H1 (cell line): ENCODE results near the gene EEF1AKMT2. TPM values are rescaled to one million over a fixed set of nuclear protein-coding genes. Genes with fewer than 3 reads are reported as not detected.

Experiments used
- CTCF ChIA-PET: fragments of 300-600 bp; sonication (Branson Sonifier 250); formaldehyde crosslinking; loops from one replicate; lab custom pipeline; 2021; ENCODE audit not compliant: partially characterized antibody; lab: Charles Lee
- POLR2A ChIA-PET: fragments of 300-600 bp; sonication (Branson Sonifier 250); formaldehyde crosslinking; loops from one replicate; lab custom pipeline; 2021; ENCODE audit warnings: inconsistent platforms; ENCODE audit not compliant: partially characterized antibody; lab: Charles Lee
- DNase-seq, 2 experiments: peaks; one replicate each; pipeline versions ENCODE4 v3.0.0 to v3.0.0-alpha.2; 2010 to 2022; ENCODE audit warnings: low spot score in 2 of 2, low read depth in 1 of 2, mixed read lengths in 1 of 2
- FAIRE-seq: peaks from 2 replicates; lab custom pipeline; 2011; peaks lifted over from hg19 to GRCh38; lab: Jason Lieb, UNC
- H2AFZ ChIP-seq: 2 replicates; pipeline ENCODE4 v1.8.1; 2012; ENCODE audit warnings: low read length, inconsistent platforms
- H2AK5ac ChIP-seq: 2 replicates; pipeline ENCODE4 v1.6.1; 2013; ENCODE audit warnings: low read depth, low read length
- H2BK120ac ChIP-seq: replicated peaks from 2 replicates; pipeline ENCODE3; 2013; ENCODE audit warnings: low read depth, low read length, inconsistent platforms
- H2BK12ac ChIP-seq: 2 replicates; pipeline ENCODE4 v1.6.1; 2013; ENCODE audit warnings: low read depth, low read length
- H2BK15ac ChIP-seq: 2 replicates; pipeline ENCODE4 v1.6.1; 2013; ENCODE audit warnings: low read length
- H2BK20ac ChIP-seq: 2 replicates; pipeline ENCODE4 v1.6.1; 2013; ENCODE audit warnings: low read length
- H2BK5ac ChIP-seq: 2 replicates; pipeline ENCODE4 v1.6.1; 2013; ENCODE audit warnings: low read depth, low read length
- H3K14ac ChIP-seq: 2 replicates; pipeline ENCODE4 v1.6.1; 2013; ENCODE audit warnings: inconsistent platforms; ENCODE audit not compliant: insufficient read length
- H3K18ac ChIP-seq: 2 replicates; pipeline ENCODE4 v1.6.1; 2013; ENCODE audit warnings: low read length; ENCODE audit errors: extremely low read depth
- H3K23ac ChIP-seq: 2 replicates; pipeline ENCODE4 v1.6.1; 2013; ENCODE audit warnings: inconsistent platforms; ENCODE audit not compliant: insufficient read length
- H3K23me2 ChIP-seq: 2 replicates; pipeline ENCODE4 v1.6.1; 2013; ENCODE audit warnings: low read depth, low read length
- H3K27ac ChIP-seq: 2 replicates; pipeline ENCODE4 v1.6.1; 2011; ENCODE audit warnings: low read depth, low read length, inconsistent platforms
- H3K27me3 ChIP-seq, 4 experiments: replicated peaks in 1 of 4; 1 replicate in 1 of 4; 2 replicates in 3 of 4; pipeline versions ENCODE4 v1.6.1 to v1.8.1; 2011 to 2013; ENCODE audit warnings: low read length in 3 of 4, mild to moderate bottlenecking in 3 of 4, inconsistent platforms in 2 of 4, mixed read lengths in 2 of 4, moderate library complexity in 1 of 4; ENCODE audit not compliant: control insufficient read depth in 3 of 4, insufficient read depth in 3 of 4; ENCODE audit errors: extremely low read depth in 1 of 4
- H3K36me3 ChIP-seq, 4 experiments: 2 replicates each; pipeline versions ENCODE4 v1.6.1 to v1.8.1; 2011 to 2013; ENCODE audit warnings: mild to moderate bottlenecking in 4 of 4, low read length in 3 of 4, moderate library complexity in 2 of 4, control low read depth in 1 of 4, inconsistent platforms in 1 of 4; ENCODE audit not compliant: insufficient read depth in 4 of 4, control insufficient read depth in 2 of 4
- H3K4ac ChIP-seq: replicated peaks from 2 replicates; pipeline ENCODE3; 2013; ENCODE audit warnings: low read length, low read depth, mixed read lengths, inconsistent platforms; ENCODE audit not compliant: insufficient read length
- H3K4me1 ChIP-seq, 4 experiments: replicated peaks in 1 of 4; 1 replicate in 1 of 4; 2 replicates in 3 of 4; pipeline versions ENCODE4 v1.6.1 to v1.8.1; 2011 to 2013; ENCODE audit warnings: low read length in 3 of 4, inconsistent platforms in 2 of 4, mixed read lengths in 1 of 4; ENCODE audit not compliant: insufficient read depth in 4 of 4, control insufficient read depth in 3 of 4
- H3K4me2 ChIP-seq, 2 experiments: 2 replicates each; pipeline versions ENCODE4 v1.6.1 to v1.8.1; 2011 to 2013; ENCODE audit warnings: low read depth in 2 of 2, low read length in 2 of 2, control low read depth in 1 of 2, inconsistent platforms in 1 of 2, mild to moderate bottlenecking in 1 of 2; ENCODE audit not compliant: insufficient read depth in 1 of 2
- H3K4me3 ChIP-seq, 4 experiments: fragments of 200-600, 300-600 bp in 1 of 4; sonication (generic), shearing (Covaris generic), sonication (Bioruptor Twin) in 1 of 4; 2 replicates each; pipeline versions ENCODE4 v1.5.1 to v1.8.1; 2011 to 2016; ENCODE audit warnings: low read length in 4 of 4, low read depth in 3 of 4, control low read depth in 2 of 4, inconsistent platforms in 2 of 4, mild to moderate bottlenecking in 2 of 4, mixed read lengths in 1 of 4, moderate library complexity in 1 of 4; ENCODE audit not compliant: insufficient read depth in 2 of 4; ENCODE audit errors: extremely low read depth in 1 of 4
- H3K56ac ChIP-seq: replicated peaks from 2 replicates; pipeline ENCODE3; 2013; ENCODE audit warnings: low read depth, mild to moderate bottlenecking, mixed read lengths, low read length, inconsistent platforms; ENCODE audit not compliant: insufficient read length
- H3K79me1 ChIP-seq: 2 replicates; pipeline ENCODE4 v1.6.1; 2013; ENCODE audit warnings: low read depth, low read length, control low read depth
- H3K79me2 ChIP-seq, 2 experiments: 2 replicates each; pipeline versions ENCODE4 v1.6.1 to v1.8.1; 2012 to 2013; ENCODE audit warnings: low read length in 2 of 2, mild to moderate bottlenecking in 2 of 2, inconsistent platforms in 1 of 2; ENCODE audit not compliant: insufficient read depth in 2 of 2, control insufficient read depth in 1 of 2
- H3K9ac ChIP-seq, 4 experiments: replicated peaks in 1 of 4; 1 replicate in 1 of 4; 2 replicates in 3 of 4; pipeline versions ENCODE4 v1.6.1 to v1.8.1; 2011 to 2013; ENCODE audit warnings: low read depth in 3 of 4, low read length in 3 of 4, control low read depth in 2 of 4, mild to moderate bottlenecking in 2 of 4, moderate library complexity in 2 of 4, inconsistent platforms in 1 of 4; ENCODE audit errors: extremely low read depth in 1 of 4
- H3K9me3 ChIP-seq, 2 experiments: 2 replicates each; pipeline versions ENCODE4 v1.6.1 to v1.8.1; 2012 to 2013; ENCODE audit warnings: mild to moderate bottlenecking in 2 of 2, moderate library complexity in 2 of 2, control low read depth in 1 of 2, inconsistent platforms in 1 of 2, low read depth in 1 of 2, low read length in 1 of 2, mixed read lengths in 1 of 2; ENCODE audit not compliant: insufficient read depth in 2 of 2
- H4K20me1 ChIP-seq, 2 experiments: replicated peaks in 1 of 2; 2 replicates each; pipeline versions ENCODE3 to v1.8.1; 2011 to 2013; ENCODE audit warnings: inconsistent platforms in 2 of 2, low read length in 2 of 2, mild to moderate bottlenecking in 1 of 2; ENCODE audit not compliant: insufficient read depth in 2 of 2, control insufficient read depth in 1 of 2
- H4K5ac ChIP-seq: 2 replicates; pipeline ENCODE4 v1.6.1; 2013; ENCODE audit warnings: low read length, low read depth, mixed read lengths, inconsistent platforms; ENCODE audit not compliant: insufficient read length
- H4K8ac ChIP-seq: 2 replicates; pipeline ENCODE4 v1.8.0; 2013; ENCODE audit warnings: mild to moderate bottlenecking, moderate library complexity, low read length, inconsistent platforms; ENCODE audit not compliant: insufficient read depth; ENCODE audit errors: extremely low read depth
- H4K91ac ChIP-seq: replicated peaks from 2 replicates; pipeline ENCODE3; 2013; ENCODE audit warnings: low read length, mixed read lengths, inconsistent platforms; ENCODE audit not compliant: insufficient read length
- EZH2 ChIP-seq: fragments of 200-600 bp; sonication (generic); IDR thresholded peaks from 2 replicates; pipeline ENCODE4 v1.7.1; 2012; ENCODE audit warnings: low read depth, mild to moderate bottlenecking, moderate library complexity, low read length, inconsistent platforms; ENCODE audit not compliant: severe bottlenecking
- GTF2F1 ChIP-seq: IDR thresholded peaks from 2 replicates; pipeline ENCODE4 v1.6.1; 2012; ENCODE audit warnings: low read depth, low read length, improper control_type of control experiment, borderline replicate concordance
- PHF8 ChIP-seq: fragments of 200-600 bp; sonication (generic); conservative IDR thresholded peaks from 2 replicates; pipeline ENCODE4 v1.7.1; 2012; ENCODE audit warnings: low read depth, mild to moderate bottlenecking, inconsistent platforms, low read length, moderate library complexity
- POLR2A ChIP-seq, 2 experiments: IDR thresholded peaks; 1 replicate in 1 of 2; 2 replicates in 1 of 2; pipeline ENCODE4 v1.6.1; 2011; ENCODE audit warnings: low read depth in 2 of 2, low read length in 2 of 2, mild to moderate bottlenecking in 2 of 2; ENCODE audit errors: control extremely low read depth in 1 of 2
- POU5F1 ChIP-seq: IDR thresholded peaks from 2 replicates; pipeline ENCODE4 v1.6.1; 2011; ENCODE audit warnings: low read depth, mild to moderate bottlenecking, low read length, moderate library complexity
- RAD21 ChIP-seq, 2 experiments: IDR thresholded peaks in 1 of 2; conservative IDR thresholded peaks in 1 of 2; 2 replicates each; pipeline ENCODE4 v1.6.1; 2011; ENCODE audit warnings: low read depth in 2 of 2, low read length in 2 of 2, improper control_type of control experiment in 1 of 2, inconsistent platforms in 1 of 2, mild to moderate bottlenecking in 1 of 2, moderate library complexity in 1 of 2
- SIN3A ChIP-seq, 2 experiments: IDR thresholded peaks in 1 of 2; conservative IDR thresholded peaks in 1 of 2; 2 replicates each; pipeline ENCODE4 v1.6.1; 2011 to 2012; ENCODE audit warnings: low read length in 2 of 2, improper control_type of control experiment in 1 of 2, low read depth in 1 of 2, mild to moderate bottlenecking in 1 of 2
- WGBS, 2 experiments: shearing (Covaris generic) in 1 of 2; methylation state at CpG; one replicate each; pipeline versions ENCODE4 v1.1.6 to v1.1.7; 2013 to 2015; ENCODE audit warnings: low lambda C conversion rate in 2 of 2, mixed read lengths in 2 of 2, inconsistent platforms in 1 of 2, low coverage in 1 of 2, missing lambda C conversion rate in 1 of 2; ENCODE audit not compliant: insufficient replicate concordance in 2 of 2, insufficient coverage in 1 of 2, insufficient read length in 1 of 2; ENCODE audit errors: extremely low coverage in 1 of 2, missing lambda C conversion rate in 1 of 2; 5-methylcytosine and 5-hydroxymethylcytosine counted together
- polyA plus RNA-seq, 7 experiments: library from polyadenylated mRNA; depleted of rRNA in 3 of 7; stranded (reverse) in 5 of 7; unstranded in 2 of 7; fragments of >200 nt in 5 of 7; fragments of 200-250 nt in 2 of 7; gene quantifications; 1 replicate in 5 of 7; 2 replicates in 1 of 7; 4 replicates in 1 of 7; pipeline versions ENCODE4 v1.2.1 to v1.2.3, GENCODE V29; 2011 to 2013; ENCODE audit warnings: missing spikeins in 2 of 7, mixed read lengths in 2 of 7
- total RNA-seq: library from RNA; stranded (reverse); fragmentation: NEBNext Ultra II Directional; extraction: Animal tissue kit (Norgen Biotek cat#: 25700); gene quantifications from 2 replicates; pipeline ENCODE4 v1.2.1, GENCODE V29; 2021

EEF1AKMT2 gene
- total and polyA plus RNA-seq, 2 of the 8 experiments (the other 6 are each of a cell fraction or from before 2014, with no cell fraction given), result 9.8 to 26.8 TPM

DNA sequence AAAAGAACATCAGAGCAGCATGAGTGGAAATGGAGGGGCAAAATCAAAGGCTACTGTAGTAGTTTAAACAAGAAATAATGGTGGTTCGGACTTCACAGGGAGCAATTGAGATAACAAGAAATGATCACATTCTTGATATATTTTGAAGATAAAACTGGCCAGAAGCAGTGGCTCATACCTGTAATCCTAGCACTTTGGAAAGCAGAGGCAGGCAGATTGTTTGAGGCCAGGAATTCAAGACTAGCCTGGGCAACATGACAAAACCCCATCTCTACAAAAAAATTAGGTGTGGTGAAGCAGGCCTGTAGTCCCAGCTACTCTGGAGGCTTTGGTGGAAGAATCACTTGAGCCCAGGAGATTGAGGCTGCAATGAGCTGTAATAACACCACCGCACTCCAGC, 22.9 kb downstream of the EEF1AKMT2 start:
- no peak overlapping the region for H3K27ac ChIP-seq
- H3K4ac ChIP-seq, result no peak overlapping the region
- 91% methylated on average over 1 of the region's 2 CpGs; no CpG with 5 or more reads in 1 of the 2 experiments for WGBS, 2 experiments
- no peak overlapping the region for H2BK15ac ChIP-seq
- no peaks in the 10 kb centered on the region for H3K23me2 ChIP-seq
- H3K23ac ChIP-seq, result no peak overlapping the region
- H3K4me2 ChIP-seq, result no peak overlapping the region
- no peak overlapping the region for H2AK5ac ChIP-seq
- no peaks in the 10 kb centered on the region for H3K4me1 ChIP-seq
- H3K18ac ChIP-seq, result no peak overlapping the region
- H4K91ac ChIP-seq, result no peak overlapping the region
- no peak overlapping the region for H2BK12ac ChIP-seq
- no peaks in the 10 kb centered on the region for H3K27me3 ChIP-seq
- H2AFZ ChIP-seq, result no peak overlapping the region
- DNase-seq (no peak), FAIRE-seq (no peak)
- H2BK120ac ChIP-seq, result no peak overlapping the region
- no peak overlapping the region for H3K9ac ChIP-seq
- no peak overlapping the region for H2BK20ac ChIP-seq
- ChIA-PET POLR2A (interaction anchor here (0.7 to 0.8 kb wide), 2 partner anchors 10 to 18 kb away, joined by 3 read pairs; no protein-coding TSS in a partner anchor), CTCF (no interaction called here)
- H2BK5ac ChIP-seq, result no peak overlapping the region
- H3K79me2 ChIP-seq, result no peaks in the 10 kb centered on the region
- H3K14ac ChIP-seq, result no peak overlapping the region
- H3K36me3 ChIP-seq, result peaks cover 3 to 26% (median 11%) of the 10 kb centered on the region in 4 experiments; a peak in 6 of 8 replicates
- H4K5ac ChIP-seq, result no peak overlapping the region
- H3K79me1 ChIP-seq, result no peaks in the 10 kb centered on the region; the same call in 1 of the 2 replicates
- H4K8ac ChIP-seq, result no peak overlapping the region
- H4K20me1 ChIP-seq, result no peaks in the 10 kb centered on the region
- H3K56ac ChIP-seq, result no peak overlapping the region
- no peak overlapping the region for H3K4me3 ChIP-seq
- no peaks in the 10 kb centered on the region for H3K9me3 ChIP-seq
- no peak for TF ChIP-seq POLR2A (IDR thresholded peaks at IDR 0.05; ENCODE audit: control extremely low read depth in 1 of 2, low read depth in 2 of 2, low read length in 2 of 2)
- no peak for TF ChIP-seq POU5F1
- TF ChIP-seq PHF8, result no peak
- no peak for TF ChIP-seq RAD21 (IDR thresholded peaks at IDR 0.05 in 1 of 2, conservative IDR thresholded peaks at IDR 0.05 in 1 of 2; ENCODE audit: low read depth in 2 of 2, low read length in 2 of 2)
- no peak for TF ChIP-seq GTF2F1
- TF ChIP-seq EZH2, result no peak
- no peak for TF ChIP-seq SIN3A (conservative IDR thresholded peaks at IDR 0.05 in 1 of 2, IDR thresholded peaks at IDR 0.05 in 1 of 2; ENCODE audit: low read depth in 1 of 2, low read length in 2 of 2)
